ENCODE measurements around the gene FAHD1.
"Not testable (repeated sequence)": the region's sequence is repeated elsewhere in the genome, so short reads cannot be mapped to it uniquely, and the experiment has no call there.

FAHD1 gene

GRCh38 chr16:1794908-1795666, 31.9 kb upstream of the FAHD1 start:
- no peak overlapping the region for H3K27ac Mint-ChIP-seq
- no peaks in the 10 kb centered on the region for H3K27me3 Mint-ChIP-seq
- no peaks in the 10 kb centered on the region for H3K4me1 Mint-ChIP-seq
- peaks cover 10% of the 10 kb centered on the region for H3K9me3 Mint-ChIP-seq
- H3K36me3 Mint-ChIP-seq, result peaks cover 17% of the 10 kb centered on the region
- H3K4me3 Mint-ChIP-seq, result no peak overlapping the region
- ATAC-seq, result no peak

- H3K27ac Mint-ChIP-seq, H3K27me3 Mint-ChIP-seq, ATAC-seq, H3K4me1 Mint-ChIP-seq, H3K4me3 Mint-ChIP-seq: not testable (repeated sequence)
- Mint-ChIP-seq H3K9me3 (peaks cover 13% of the 10 kb centered on the region), H3K36me3 (peaks cover 26% of the 10 kb centered on the region)
Measured at GRCh38 chr16:1799263-1799662, 27.7 kb upstream of the FAHD1 start.

- peaks cover 35% of the 10 kb centered on the region for H3K36me3 Mint-ChIP-seq
- no peak overlapping the region for H3K27ac Mint-ChIP-seq
- no peak overlapping the region for H3K4me3 Mint-ChIP-seq
- peaks cover 13% of the 10 kb centered on the region for H3K9me3 Mint-ChIP-seq
- H3K27me3 Mint-ChIP-seq, result no peaks in the 10 kb centered on the region
- H3K4me1 Mint-ChIP-seq, result peaks cover 5% of the 10 kb centered on the region
- no peak for ATAC-seq
Measured at GRCh38 chr16:1800701-1801100, 26.3 kb upstream of the FAHD1 start.

- peaks cover 52% of the 10 kb centered on the region for H3K36me3 Mint-ChIP-seq
- no peak for ATAC-seq
- H3K9me3 Mint-ChIP-seq, result no peaks in the 10 kb centered on the region
- peaks cover 5% of the 10 kb centered on the region for H3K4me1 Mint-ChIP-seq
- no peaks in the 10 kb centered on the region for H3K27me3 Mint-ChIP-seq
- no peak overlapping the region for H3K4me3 Mint-ChIP-seq
- H3K27ac Mint-ChIP-seq, result no peak overlapping the region
Measured at GRCh38 chr16:1807626-1808025, 19.4 kb upstream of the FAHD1 start.

- Mint-ChIP-seq H3K9me3 (no peaks in the 10 kb centered on the region), H3K36me3 (peaks cover 60% of the 10 kb centered on the region), H3K27me3 (no peaks in the 10 kb centered on the region), H3K27ac (no peak overlapping the region), H3K4me1 (peaks cover 5% of the 10 kb centered on the region), H3K4me3 (no peak overlapping the region)
- ATAC-seq, result no peak
Measured at GRCh38 chr16:1808691-1809090, 18.3 kb upstream of the FAHD1 start.

- Mint-ChIP-seq H3K9me3 (no peaks in the 10 kb centered on the region), H3K27me3 (no peaks in the 10 kb centered on the region), H3K36me3 (peaks cover 64% of the 10 kb centered on the region), H3K4me1 (peaks cover 5% of the 10 kb centered on the region), H3K27ac (no peak overlapping the region), H3K4me3 (no peak overlapping the region)
- no peak for ATAC-seq
Measured at GRCh38 chr16:1809281-1809801, 17.7 kb upstream of the FAHD1 start.

- peaks cover 63% of the 10 kb centered on the region for H3K36me3 Mint-ChIP-seq
- ATAC-seq, result no peak
- H3K27ac Mint-ChIP-seq, result no peak overlapping the region
- no peaks in the 10 kb centered on the region for H3K4me1 Mint-ChIP-seq
- no peaks in the 10 kb centered on the region for H3K27me3 Mint-ChIP-seq
- no peak overlapping the region for H3K4me3 Mint-ChIP-seq
- H3K9me3 Mint-ChIP-seq, result no peaks in the 10 kb centered on the region
Measured at GRCh38 chr16:1810106-1810505, 16.9 kb upstream of the FAHD1 start.

GRCh38 chr16:1810536-1810935, 16.5 kb upstream of the FAHD1 start:
- no peak overlapping the region for H3K4me3 Mint-ChIP-seq
- H3K9me3 Mint-ChIP-seq, result no peaks in the 10 kb centered on the region
- H3K36me3 Mint-ChIP-seq, result peaks cover 63% of the 10 kb centered on the region
- no peaks in the 10 kb centered on the region for H3K27me3 Mint-ChIP-seq
- H3K27ac Mint-ChIP-seq, result no peak overlapping the region
- no peaks in the 10 kb centered on the region for H3K4me1 Mint-ChIP-seq
- ATAC-seq, result no peak

- H3K4me3 Mint-ChIP-seq, result no peak overlapping the region
- H3K36me3 Mint-ChIP-seq, result peaks cover 48% of the 10 kb centered on the region
- no peaks in the 10 kb centered on the region for H3K4me1 Mint-ChIP-seq
- no peaks in the 10 kb centered on the region for H3K27me3 Mint-ChIP-seq
- no peaks in the 10 kb centered on the region for H3K9me3 Mint-ChIP-seq
- H3K27ac Mint-ChIP-seq, result no peak overlapping the region
- ATAC-seq, result no peak
Measured at GRCh38 chr16:1812732-1813163, 14.3 kb upstream of the FAHD1 start.

GRCh38 chr16:1815461-1815860, 11.5 kb upstream of the FAHD1 start:
- Mint-ChIP-seq H3K27me3 (no peaks in the 10 kb centered on the region), H3K4me3 (no peak overlapping the region), H3K9me3 (no peaks in the 10 kb centered on the region), H3K36me3 (peaks cover 28% of the 10 kb centered on the region), H3K4me1 (no peaks in the 10 kb centered on the region), H3K27ac (no peak overlapping the region)
- no peak for ATAC-seq

- no peaks in the 10 kb centered on the region for H3K9me3 Mint-ChIP-seq
- no peak overlapping the region for H3K4me3 Mint-ChIP-seq
- no peak overlapping the region for H3K27ac Mint-ChIP-seq
- H3K4me1 Mint-ChIP-seq, result no peaks in the 10 kb centered on the region
- peaks cover 28% of the 10 kb centered on the region for H3K36me3 Mint-ChIP-seq
- no peaks in the 10 kb centered on the region for H3K27me3 Mint-ChIP-seq
- ATAC-seq, result peak; percentile 35
Measured at GRCh38 chr16:1816396-1817275, 10.4 kb upstream of the FAHD1 start.

- Mint-ChIP-seq H3K27ac (no peak overlapping the region), H3K9me3 (no peaks in the 10 kb centered on the region), H3K36me3 (peaks cover 28% of the 10 kb centered on the region)
Measured at GRCh38 chr16:1817276-1817589, 9.8 kb upstream of the FAHD1 start.

GRCh38 chr16:1817716-1818115, 9.3 kb upstream of the FAHD1 start:
- no peaks in the 10 kb centered on the region for H3K9me3 Mint-ChIP-seq
- H3K4me3 Mint-ChIP-seq, result no peak overlapping the region
- no peaks in the 10 kb centered on the region for H3K4me1 Mint-ChIP-seq
- no peak overlapping the region for H3K27ac Mint-ChIP-seq
- peaks cover 28% of the 10 kb centered on the region for H3K36me3 Mint-ChIP-seq
- no peak for ATAC-seq
- H3K27me3 Mint-ChIP-seq, result no peaks in the 10 kb centered on the region

More at GRCh38 chr16:1817276-1817589, 9.8 kb upstream of the FAHD1 start:
- no peak for ATAC-seq
- no peak overlapping the region for H3K4me3 Mint-ChIP-seq
- H3K4me1 Mint-ChIP-seq, result no peaks in the 10 kb centered on the region
- no peaks in the 10 kb centered on the region for H3K27me3 Mint-ChIP-seq

GRCh38 chr16:1818204-1818872, 8.7 kb upstream of the FAHD1 start:
- Mint-ChIP-seq H3K9me3 (no peaks in the 10 kb centered on the region), H3K27me3 (no peaks in the 10 kb centered on the region), H3K4me1 (no peaks in the 10 kb centered on the region), H3K27ac (no peak overlapping the region), H3K4me3 (no peak overlapping the region), H3K36me3 (peaks cover 24% of the 10 kb centered on the region)
- ATAC-seq, result peak; percentile 11

- Mint-ChIP-seq H3K36me3 (peaks cover 18% of the 10 kb centered on the region), H3K4me1 (peaks cover 4% of the 10 kb centered on the region), H3K9me3 (no peaks in the 10 kb centered on the region), H3K27ac (no peak overlapping the region), H3K4me3 (no peak overlapping the region), H3K27me3 (no peaks in the 10 kb centered on the region)
- ATAC-seq, result no peak
Measured at GRCh38 chr16:1818873-1819525, 8.0 kb upstream of the FAHD1 start.
